ENCODE results near the gene PRR16.
"Not testable (repeated sequence)": the region's sequence is repeated elsewhere in the genome, so short reads cannot be mapped to it uniquely, and the experiment has no call there.

PRR16 gene

DNA sequence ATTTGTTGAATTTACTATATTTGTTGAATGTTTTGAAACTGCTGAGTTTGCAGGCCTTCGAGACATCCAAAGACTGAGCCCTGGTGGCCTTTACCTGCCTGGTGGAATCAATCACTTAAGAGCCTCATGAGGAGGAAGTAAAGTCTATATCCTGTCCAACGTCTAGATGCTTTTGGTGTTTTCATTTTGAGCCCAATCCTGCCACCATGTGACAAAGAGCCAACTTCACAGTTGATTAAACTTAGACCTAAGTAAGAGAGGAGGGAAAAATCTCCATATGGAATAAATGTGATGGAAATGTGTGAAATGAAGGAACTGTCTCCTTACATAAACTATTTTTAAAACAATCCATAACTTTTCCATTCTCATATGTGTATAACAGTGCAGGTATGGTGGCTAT lies 220.1 kb downstream of the PRR16 start:
- TF ChIP-seq, protein P1, sequence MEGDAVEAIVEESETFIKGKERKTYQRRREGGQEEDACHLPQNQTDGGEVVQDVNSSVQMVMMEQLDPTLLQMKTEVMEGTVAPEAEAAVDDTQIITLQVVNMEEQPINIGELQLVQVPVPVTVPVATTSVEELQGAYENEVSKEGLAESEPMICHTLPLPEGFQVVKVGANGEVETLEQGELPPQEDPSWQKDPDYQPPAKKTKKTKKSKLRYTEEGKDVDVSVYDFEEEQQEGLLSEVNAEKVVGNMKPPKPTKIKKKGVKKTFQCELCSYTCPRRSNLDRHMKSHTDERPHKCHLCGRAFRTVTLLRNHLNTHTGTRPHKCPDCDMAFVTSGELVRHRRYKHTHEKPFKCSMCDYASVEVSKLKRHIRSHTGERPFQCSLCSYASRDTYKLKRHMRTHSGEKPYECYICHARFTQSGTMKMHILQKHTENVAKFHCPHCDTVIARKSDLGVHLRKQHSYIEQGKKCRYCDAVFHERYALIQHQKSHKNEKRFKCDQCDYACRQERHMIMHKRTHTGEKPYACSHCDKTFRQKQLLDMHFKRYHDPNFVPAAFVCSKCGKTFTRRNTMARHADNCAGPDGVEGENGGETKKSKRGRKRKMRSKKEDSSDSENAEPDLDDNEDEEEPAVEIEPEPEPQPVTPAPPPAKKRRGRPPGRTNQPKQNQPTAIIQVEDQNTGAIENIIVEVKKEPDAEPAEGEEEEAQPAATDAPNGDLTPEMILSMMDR (IDR thresholded peaks at IDR 0.05; ENCODE audit: low read depth, low read length): no peak
- H3K4me3 ChIP-seq (ENCODE audit: low read depth, low read length): no peak overlapping the region

DNA sequence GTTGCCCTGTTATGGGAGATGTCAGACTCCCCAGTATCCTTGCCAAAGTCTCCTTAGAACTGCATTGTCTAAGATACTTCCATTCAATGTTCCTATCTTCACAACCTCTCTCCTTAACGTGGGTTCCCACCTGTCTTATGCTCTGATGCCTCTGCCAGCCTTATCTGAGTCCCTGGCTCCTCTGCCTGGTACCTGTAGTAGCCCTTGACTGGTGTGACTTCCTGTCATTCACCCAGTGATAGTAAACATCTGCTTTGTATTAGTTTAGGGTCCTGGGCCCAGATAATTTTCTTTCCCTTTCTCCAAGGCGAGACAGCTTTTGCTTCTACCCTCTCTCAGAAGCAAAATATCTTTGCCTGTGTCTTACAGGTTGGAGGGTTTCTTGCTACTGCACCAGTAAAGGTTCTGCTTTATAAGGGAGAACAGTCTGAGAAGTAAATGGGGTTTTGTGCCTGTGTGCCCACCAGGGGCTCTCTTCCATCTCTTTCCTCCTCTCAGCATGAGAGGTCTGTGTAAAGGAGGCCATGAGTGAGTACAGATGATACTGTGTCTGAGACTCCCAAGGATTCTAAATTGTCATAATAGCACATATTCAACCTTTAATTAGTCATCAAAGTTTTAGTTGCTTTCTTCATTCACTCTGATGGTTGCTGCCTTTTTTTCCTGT lies 220.8 kb downstream of the PRR16 start:
- no peak overlapping the region for H3K4me3 ChIP-seq (ENCODE audit: low read depth, low read length)
- TF ChIP-seq, protein P1 (IDR thresholded peaks at IDR 0.05; ENCODE audit: low read depth, low read length): no peak

DNA sequence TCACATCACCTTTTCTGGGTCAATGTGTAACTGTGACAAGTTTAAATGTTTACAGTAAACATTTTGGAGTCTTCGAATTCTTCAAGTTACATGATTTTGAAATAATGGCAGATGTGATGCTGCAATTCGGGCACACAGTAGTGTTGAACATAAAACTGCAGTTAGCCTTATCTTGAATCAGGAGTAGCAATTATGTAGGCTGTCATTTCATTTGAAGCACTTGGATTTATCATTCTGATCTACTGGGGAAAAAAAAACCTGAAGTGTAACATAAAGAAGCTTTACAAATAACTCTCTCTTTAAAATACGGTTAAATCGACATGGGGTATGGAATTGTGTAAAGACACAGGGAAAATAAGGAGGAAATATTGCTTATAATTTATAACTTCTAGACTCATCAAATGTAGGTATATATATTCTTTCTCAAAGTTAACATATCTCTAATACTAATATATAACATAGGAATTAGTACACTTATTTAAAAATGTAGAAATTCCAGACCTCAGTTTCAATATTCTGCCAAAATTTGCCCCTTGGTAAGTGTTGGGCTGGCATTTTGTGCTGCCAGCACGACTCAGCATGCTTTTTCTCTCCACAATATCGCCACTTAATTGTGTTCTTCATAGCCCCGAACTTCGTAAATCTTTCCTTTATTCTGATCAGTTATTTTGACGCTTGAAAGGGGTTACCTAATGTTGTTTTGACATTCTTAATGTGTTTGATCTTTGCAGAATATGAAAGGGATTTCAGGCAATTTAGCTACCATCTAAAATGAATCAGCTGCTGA lies 226.7 kb downstream of the PRR16 start:
- TF ChIP-seq, protein P1 (IDR thresholded peaks at IDR 0.05; ENCODE audit: low read depth, low read length): no peak
- H3K4me3 ChIP-seq (ENCODE audit: low read depth, low read length): no peak overlapping the region

DNA sequence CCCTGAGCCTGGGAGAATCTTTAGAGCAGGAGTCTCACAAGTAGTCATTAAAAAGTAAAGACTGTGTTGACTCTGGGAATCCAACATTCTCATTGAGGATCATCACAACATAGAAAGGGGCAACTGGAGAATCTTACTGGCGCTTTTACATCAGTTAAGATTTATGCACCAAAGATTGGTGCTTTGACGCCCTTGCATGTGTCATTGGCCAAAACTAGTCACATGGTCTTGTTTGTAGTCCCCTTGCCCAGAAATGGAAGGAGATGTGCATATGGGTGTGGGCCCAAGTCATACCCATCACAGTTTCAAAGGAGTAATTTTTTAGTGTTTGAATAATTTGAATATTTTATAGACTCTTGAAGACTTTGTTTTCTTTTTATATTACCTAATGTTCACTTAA lies 228.2 kb downstream of the PRR16 start:
- no peak overlapping the region for H3K4me3 ChIP-seq (ENCODE audit: low read depth, low read length)
- TF ChIP-seq, protein P1 (IDR thresholded peaks at IDR 0.05; ENCODE audit: low read depth, low read length): no peak

DNA sequence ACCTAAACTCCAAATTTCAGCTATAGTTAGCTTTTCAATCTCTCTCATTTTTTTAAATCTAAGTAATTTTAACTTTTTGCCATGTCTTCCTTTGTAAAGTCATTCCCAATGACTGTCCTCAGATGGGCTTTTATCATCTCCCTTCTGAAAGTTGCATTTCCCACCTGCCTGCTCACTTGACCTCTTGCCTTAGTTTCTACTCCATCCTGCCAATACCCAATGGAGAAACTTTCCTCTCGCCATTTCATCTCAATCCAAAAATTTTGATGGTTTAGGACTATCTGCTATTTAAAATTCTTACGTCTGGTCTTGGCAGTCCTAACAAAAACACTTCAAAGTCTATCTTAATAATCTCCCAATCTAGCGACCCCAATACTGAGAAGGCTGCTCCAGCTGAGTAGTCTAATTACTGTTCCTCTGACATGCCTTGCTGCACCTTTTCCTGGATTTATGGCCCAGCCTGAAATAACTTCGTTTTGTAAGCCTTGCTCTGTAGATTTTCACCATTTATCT lies 231.3 kb downstream of the PRR16 start:
- no peak overlapping the region for H3K4me3 ChIP-seq (ENCODE audit: low read depth, low read length)
- TF ChIP-seq, protein P1 (IDR thresholded peaks at IDR 0.05; ENCODE audit: low read depth, low read length): no peak

DNA sequence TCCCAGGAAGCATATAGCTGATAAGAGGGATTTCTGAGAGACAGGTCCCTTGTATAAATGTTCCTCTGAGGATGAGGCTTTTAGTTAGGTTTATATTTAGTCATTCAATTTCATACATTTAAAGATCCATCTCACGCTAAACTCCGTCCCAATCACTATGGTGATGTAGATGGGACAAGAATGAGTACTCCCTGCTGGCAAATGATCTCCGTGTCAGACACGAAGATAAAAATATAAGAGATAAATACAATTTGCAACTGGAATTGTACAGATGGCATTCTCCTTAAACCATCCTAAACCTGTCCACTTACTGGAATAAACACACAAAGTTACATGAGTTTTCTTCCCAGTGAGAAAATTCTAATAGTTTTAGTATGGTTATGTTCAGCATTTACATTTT lies 233.0 kb downstream of the PRR16 start:
- no peak overlapping the region for H3K4me3 ChIP-seq (ENCODE audit: low read depth, low read length)
- TF ChIP-seq, protein P1 (IDR thresholded peaks at IDR 0.05; ENCODE audit: low read depth, low read length): no peak

DNA sequence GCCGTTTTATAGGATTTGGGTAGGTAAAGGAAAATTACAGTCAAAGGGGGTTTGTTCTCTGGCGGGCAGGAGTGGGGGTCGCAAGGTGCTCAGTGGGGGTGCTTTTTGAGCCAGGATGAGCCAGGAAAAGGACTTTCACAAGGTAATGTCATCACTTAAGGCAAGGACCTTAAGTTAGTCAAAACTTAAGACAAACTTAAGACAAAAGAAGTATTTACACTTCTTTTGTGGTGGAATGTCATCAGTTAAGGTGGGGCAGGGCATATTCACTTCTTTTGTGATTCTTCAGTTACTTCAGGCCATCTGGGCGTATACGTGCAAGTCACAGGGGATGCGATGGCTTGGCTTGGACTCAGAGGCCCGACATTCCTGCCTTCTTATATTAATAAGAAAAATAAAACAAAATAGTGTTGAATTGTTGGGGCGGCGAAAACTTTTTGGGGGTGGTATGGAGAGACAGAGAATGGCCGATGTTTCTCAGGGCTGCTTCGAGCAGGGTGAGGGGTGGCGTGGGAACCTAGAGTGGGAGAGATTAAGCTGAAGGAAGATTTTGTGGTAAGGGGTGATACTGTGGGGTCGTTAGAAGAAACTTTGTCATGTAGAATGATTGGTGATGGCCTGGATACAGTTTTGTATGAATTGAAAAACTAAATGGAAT lies 233.7 kb downstream of the PRR16 start:
- not testable (repeated sequence) for H3K4me3 ChIP-seq (ENCODE audit: low read depth, low read length)

DNA sequence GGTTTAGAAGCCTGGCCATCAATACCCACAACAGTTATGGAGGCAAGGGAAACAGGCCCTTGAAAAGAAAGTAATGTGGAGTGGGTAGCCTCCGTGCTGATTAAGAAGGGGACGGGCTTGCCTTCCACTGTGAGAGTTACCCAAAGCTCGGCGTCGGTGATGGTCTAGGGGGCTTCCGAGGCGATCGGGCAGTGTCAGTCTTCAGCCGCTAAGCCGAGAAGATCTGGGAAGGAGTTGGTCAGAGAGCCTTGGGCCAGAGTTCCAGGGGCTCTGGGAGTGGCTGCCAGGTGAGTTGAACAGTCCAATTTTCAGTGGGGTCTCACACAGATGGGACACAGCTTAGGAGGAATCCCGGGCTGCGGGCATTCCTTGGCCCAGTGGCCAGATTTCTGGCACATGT lies 236.6 kb downstream of the PRR16 start:
- H3K4me3 ChIP-seq (ENCODE audit: low read depth, low read length): not testable (repeated sequence)

DNA sequence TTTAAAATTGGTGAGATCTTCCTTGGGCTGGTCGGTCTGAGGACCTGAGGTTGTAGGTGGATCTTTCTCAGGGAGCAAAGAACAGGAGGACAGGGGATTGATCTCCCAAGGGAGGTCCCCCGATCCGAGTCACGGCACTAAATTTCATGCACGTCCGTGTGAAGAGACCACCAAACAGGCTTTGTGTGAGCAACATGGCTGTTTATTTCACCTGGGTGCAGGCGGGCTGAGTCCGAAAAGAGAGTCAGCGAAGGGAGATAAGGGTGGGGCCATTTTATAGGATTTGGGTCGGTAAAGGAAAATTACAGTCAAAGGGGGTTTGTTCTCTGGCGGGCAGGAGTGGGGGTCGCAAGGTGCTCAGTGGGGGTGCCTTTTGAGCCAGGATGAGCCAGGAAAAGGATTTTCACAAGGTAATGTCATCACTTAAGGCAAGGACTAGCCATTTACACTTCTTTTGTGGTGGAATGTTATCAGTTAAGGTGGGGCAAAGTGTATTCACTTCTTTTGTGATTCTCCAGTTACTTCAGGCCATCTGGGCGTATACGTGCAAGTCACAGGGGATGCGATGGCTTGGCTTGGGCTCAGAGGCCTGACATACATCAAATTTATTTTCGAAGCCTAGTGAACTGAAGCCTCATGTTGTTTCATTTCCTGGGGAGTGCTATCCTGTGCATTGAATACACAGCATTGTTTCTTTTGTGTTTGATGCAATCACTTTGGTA lies 238.9 kb downstream of the PRR16 start:
- H3K4me3 ChIP-seq (ENCODE audit: low read depth, low read length): not testable (repeated sequence)
